Subcutaneous adipose tissue (tissue), 4 donors: ENCODE results near the gene FSTL4. TPM values are rescaled to one million over a fixed set of nuclear protein-coding genes. Genes with fewer than 3 reads are reported as not detected.

Experiments
- CTCF ChIP-seq: fragments of 450-650 bp; IDR thresholded peaks from one replicate; pipeline ENCODE4 v1.5.1; 2016; ENCODE audit warnings: low read depth, mild to moderate bottlenecking, control low read depth, antibody characterized with exemption, moderate library complexity
- small RNA-seq: library from RNA; depleted of rRNA; stranded (forward); fragments of <200 nt; gene quantifications from one replicate; pipeline ENCODE3, GENCODE V24; 2016
- total RNA-seq, 4 donors: library from RNA; depleted of rRNA; stranded (reverse); fragments of >200 nt; gene quantifications; one replicate each; pipeline ENCODE4 v1.1.0, GENCODE V29; 2016

The FSTL4 gene
- total RNA-seq, 4 donors from 2014 or later, result not detected

GRCh38 chr5:133149345-133149744 is 463.0 kb downstream of the FSTL4 start:
- no peak for TF ChIP-seq CTCF

GRCh38 chr5:133147815-133148567 is 464.4 kb downstream of the FSTL4 start:
- TF ChIP-seq CTCF, result no peak

GRCh38 chr5:133147411-133147810 is 464.9 kb downstream of the FSTL4 start:
- TF ChIP-seq CTCF, result no peak

Small RNAs within 50 kb of the gene (small RNA-seq; reads per million reads assigned to genes)
- not detected for gene MIR1289-2
